Measurements from ENCODE around the gene PTPRT. TPM values are rescaled to one million over a fixed set of nuclear protein-coding genes. Genes with fewer than 3 reads are reported as not detected.
"Not testable (repeated sequence)": the region's sequence is repeated elsewhere in the genome, so short reads cannot be mapped to it uniquely, and the experiment has no call there.

Gene PTPRT
- polyA plus RNA-seq, 1 experiment = not detected

DNA sequence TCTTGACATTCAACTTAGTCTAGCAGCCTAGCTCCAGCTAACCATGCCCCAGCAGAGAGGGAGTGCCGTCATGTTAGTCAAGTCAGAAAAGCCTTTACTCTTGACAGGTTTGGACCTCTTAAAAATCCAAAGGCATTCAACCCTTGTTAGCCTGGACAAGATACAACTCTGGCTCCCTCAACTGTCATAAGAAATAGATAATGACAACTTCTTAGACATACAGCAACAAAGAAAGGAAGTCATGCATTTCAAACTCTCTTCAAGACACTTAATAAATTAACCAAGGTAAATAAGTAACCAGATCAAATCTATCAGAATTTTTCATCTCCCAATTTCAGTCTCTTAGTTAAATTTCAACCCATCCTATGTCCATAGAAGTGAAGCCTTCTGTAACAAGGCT is 22.7 kb downstream of the PTPRT start:
- no peak overlapping the region for H3K4me3 ChIP-seq (ENCODE audit: low read depth, low read length)
- H3K36me3 ChIP-seq (ENCODE audit: control insufficient read depth, insufficient read depth, low read length) = no peaks in the 10 kb centered on the region
- ChIA-PET POLR2A (no interaction called here), CTCF (no interaction called here)
- no peak for DNase-seq (ENCODE audit: low read depth)
- H3K27me3 ChIP-seq (ENCODE audit: control insufficient read depth, insufficient read depth, low read length) = no peaks in the 10 kb centered on the region
- TF ChIP-seq, protein P1, sequence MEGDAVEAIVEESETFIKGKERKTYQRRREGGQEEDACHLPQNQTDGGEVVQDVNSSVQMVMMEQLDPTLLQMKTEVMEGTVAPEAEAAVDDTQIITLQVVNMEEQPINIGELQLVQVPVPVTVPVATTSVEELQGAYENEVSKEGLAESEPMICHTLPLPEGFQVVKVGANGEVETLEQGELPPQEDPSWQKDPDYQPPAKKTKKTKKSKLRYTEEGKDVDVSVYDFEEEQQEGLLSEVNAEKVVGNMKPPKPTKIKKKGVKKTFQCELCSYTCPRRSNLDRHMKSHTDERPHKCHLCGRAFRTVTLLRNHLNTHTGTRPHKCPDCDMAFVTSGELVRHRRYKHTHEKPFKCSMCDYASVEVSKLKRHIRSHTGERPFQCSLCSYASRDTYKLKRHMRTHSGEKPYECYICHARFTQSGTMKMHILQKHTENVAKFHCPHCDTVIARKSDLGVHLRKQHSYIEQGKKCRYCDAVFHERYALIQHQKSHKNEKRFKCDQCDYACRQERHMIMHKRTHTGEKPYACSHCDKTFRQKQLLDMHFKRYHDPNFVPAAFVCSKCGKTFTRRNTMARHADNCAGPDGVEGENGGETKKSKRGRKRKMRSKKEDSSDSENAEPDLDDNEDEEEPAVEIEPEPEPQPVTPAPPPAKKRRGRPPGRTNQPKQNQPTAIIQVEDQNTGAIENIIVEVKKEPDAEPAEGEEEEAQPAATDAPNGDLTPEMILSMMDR (IDR thresholded peaks at IDR 0.05; ENCODE audit: insufficient read depth, low read depth, low read length) = no peak

DNA sequence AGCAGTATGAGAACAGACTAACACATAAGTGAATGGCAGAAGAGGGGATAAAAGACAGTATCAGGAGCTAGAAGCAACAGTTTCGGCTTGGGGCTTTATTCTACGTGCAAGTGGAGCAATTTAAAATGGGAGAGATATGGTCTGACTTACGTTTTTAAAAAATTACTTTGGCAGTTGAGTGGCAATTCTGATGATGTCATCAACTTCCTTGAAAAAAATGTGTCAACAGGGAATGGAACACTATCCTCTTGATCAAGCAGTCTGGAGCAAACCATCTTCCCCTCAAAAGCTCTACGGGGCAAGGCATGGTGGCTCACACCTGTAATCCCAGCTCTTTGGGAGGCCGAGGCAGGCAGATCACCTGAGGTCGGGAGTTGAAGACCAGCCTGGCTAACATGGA is 24.1 kb downstream of the PTPRT start:
- no peaks in the 10 kb centered on the region for H3K36me3 ChIP-seq (ENCODE audit: control insufficient read depth, insufficient read depth, low read length)
- ChIA-PET CTCF (no interaction called here), POLR2A (no interaction called here)
- no peak for DNase-seq (ENCODE audit: low read depth)
- no peaks in the 10 kb centered on the region for H3K27me3 ChIP-seq (ENCODE audit: control insufficient read depth, insufficient read depth, low read length)
- TF ChIP-seq, protein P1 (IDR thresholded peaks at IDR 0.05; ENCODE audit: insufficient read depth, low read depth, low read length) = no peak
- no peak overlapping the region for H3K4me3 ChIP-seq (ENCODE audit: low read depth, low read length)

DNA sequence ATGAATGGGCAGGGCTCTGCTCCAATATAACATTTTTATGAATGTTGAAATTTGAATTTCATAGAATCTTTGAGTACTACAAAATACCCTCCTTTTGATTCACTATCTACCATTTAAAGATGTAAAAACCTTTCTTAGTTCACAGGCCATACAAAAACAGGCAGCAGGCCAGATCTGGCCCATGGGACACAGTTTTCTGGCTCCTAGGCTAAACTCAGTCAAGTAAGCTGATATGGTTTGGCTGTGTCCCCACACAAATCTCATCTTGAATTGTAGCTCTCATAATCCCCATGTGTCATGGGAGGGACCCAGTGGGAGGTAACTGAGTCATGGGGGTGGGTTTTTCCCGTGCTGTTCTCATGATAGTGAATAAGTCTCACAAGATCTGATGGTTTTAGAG is 25.0 kb downstream of the PTPRT start:
- POLR2A ChIA-PET; DNase-seq (ENCODE audit: low read depth): not testable (repeated sequence)
- CTCF ChIA-PET = interaction anchor here (1.3 kb wide), 1 partner anchor 23 kb away, joined by 3 read pairs; no protein-coding TSS in a partner anchor

DNA sequence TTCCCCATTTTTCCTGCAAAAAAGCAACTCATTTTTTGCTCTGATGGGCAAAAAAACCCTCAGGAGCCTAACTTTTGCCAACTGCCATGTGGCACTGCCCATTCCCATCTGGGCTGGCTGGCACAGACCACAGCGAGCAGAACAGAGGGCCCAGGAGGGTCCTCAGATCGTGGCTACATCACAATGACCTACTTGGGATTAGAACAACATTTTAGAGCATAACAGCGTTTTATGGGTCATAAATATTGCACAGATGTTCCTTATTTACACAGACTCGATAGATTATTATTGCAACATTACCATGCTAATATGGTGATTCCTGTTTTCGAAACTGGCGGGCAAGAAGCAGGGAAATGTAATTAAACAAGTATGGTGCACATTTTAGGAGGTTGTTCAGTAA is 28.0 kb downstream of the PTPRT start:
- Histone ChIP-seq H3K27me3 (ENCODE audit: control insufficient read depth, insufficient read depth, low read length) (no peaks in the 10 kb centered on the region), H3K4me3 (ENCODE audit: low read depth, low read length) (no peak overlapping the region), H3K36me3 (ENCODE audit: control insufficient read depth, insufficient read depth, low read length) (no peaks in the 10 kb centered on the region)
- CTCF ChIA-PET = interaction anchor here (0.6 kb wide), 1 partner anchor 406 kb away, joined by 3 read pairs; no protein-coding TSS in a partner anchor
- DNase-seq (ENCODE audit: low read depth) = no peak
- POLR2A ChIA-PET = no interaction called here
- TF ChIP-seq, protein P1 (IDR thresholded peaks at IDR 0.05; ENCODE audit: insufficient read depth, low read depth, low read length) = no peak

More for the DNA sequence above, 25.0 kb downstream of the PTPRT start:
- not testable (repeated sequence) for H3K36me3 ChIP-seq (ENCODE audit: control insufficient read depth, insufficient read depth, low read length); H3K27me3 ChIP-seq (ENCODE audit: control insufficient read depth, insufficient read depth, low read length); H3K4me3 ChIP-seq (ENCODE audit: low read depth, low read length)

DNA sequence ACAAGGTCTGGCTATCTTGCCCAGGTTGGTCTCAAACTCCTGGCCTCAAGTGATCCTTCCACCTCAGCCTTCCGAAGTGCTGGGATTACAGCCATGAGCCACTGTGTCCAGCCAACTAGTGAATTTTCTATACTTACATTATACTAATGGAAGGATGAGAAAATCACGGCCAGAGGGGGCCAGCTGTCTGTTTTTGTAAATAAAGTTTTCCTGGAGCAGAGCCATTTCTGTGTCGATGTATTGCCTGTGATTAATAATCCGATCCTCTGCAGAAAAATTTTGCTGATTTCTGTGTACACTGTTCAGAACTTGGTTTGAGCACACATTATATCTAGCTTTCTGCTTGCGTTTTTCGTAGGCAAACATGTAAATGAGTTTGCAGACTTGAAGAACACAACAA is 28.8 kb downstream of the PTPRT start:
- no peak overlapping the region for H3K4me3 ChIP-seq (ENCODE audit: low read depth, low read length)
- ChIA-PET CTCF (no interaction called here), POLR2A (no interaction called here)
- DNase-seq (ENCODE audit: low read depth) = no peak
- no peaks in the 10 kb centered on the region for H3K27me3 ChIP-seq (ENCODE audit: control insufficient read depth, insufficient read depth, low read length)
- TF ChIP-seq, protein P1 (IDR thresholded peaks at IDR 0.05; ENCODE audit: insufficient read depth, low read depth, low read length) = no peak
- no peaks in the 10 kb centered on the region for H3K36me3 ChIP-seq (ENCODE audit: control insufficient read depth, insufficient read depth, low read length)

DNA sequence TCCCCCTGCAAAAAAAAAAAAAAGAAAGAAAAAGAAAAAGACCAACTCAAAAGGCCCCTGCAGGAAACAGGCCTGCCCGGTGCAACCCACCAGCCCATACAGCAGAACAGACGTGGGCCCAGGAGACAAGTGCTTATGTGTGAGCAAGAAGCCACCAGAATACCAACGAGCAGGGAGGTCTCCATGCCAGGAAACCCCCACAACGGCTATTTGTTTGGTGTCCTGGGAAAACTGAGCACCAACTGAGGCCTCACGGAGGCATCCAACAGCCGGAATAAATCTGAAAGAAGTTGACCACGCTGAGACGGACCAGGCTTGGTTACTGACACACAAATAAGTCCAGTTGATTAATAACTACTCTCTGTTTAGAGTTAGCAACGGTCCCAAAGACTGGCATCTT is 29.7 kb downstream of the PTPRT start:
- TF ChIP-seq, protein P1 (IDR thresholded peaks at IDR 0.05; ENCODE audit: insufficient read depth, low read depth, low read length) = no peak
- Histone ChIP-seq H3K4me3 (ENCODE audit: low read depth, low read length) (no peak overlapping the region), H3K27me3 (ENCODE audit: control insufficient read depth, insufficient read depth, low read length) (no peaks in the 10 kb centered on the region), H3K36me3 (ENCODE audit: control insufficient read depth, insufficient read depth, low read length) (no peaks in the 10 kb centered on the region)
- ChIA-PET CTCF (no interaction called here), POLR2A (no interaction called here)
- DNase-seq (ENCODE audit: low read depth) = no peak

All from BJ (cell line).